Keratinocyte (primary cell): Measurements from ENCODE around the gene LRRTM2.

Experiments used
- EZH2 ChIP-seq: IDR thresholded peaks from one replicate; pipeline ENCODE4 v1.6.1; 2012; ENCODE audit warnings: inconsistent platforms, mild to moderate bottlenecking, low read length, moderate library complexity
- TF ChIP-seq, protein P1 (sequence below), 3 experiments: IDR thresholded peaks in 1 of 3; conservative IDR thresholded peaks in 1 of 3; optimal IDR thresholded peaks in 1 of 3; 2 replicates in 2 of 3; 3 replicates in 1 of 3; pipeline versions ENCODE3 to v1.5.1; 2011; ENCODE audit warnings: low read length in 3 of 3, mild to moderate bottlenecking in 3 of 3, moderate library complexity in 2 of 3, control low read depth in 1 of 3, inconsistent platforms in 1 of 3; ENCODE audit not compliant: insufficient read depth in 2 of 3; ENCODE audit errors: extremely low read depth in 1 of 3

DNA sequence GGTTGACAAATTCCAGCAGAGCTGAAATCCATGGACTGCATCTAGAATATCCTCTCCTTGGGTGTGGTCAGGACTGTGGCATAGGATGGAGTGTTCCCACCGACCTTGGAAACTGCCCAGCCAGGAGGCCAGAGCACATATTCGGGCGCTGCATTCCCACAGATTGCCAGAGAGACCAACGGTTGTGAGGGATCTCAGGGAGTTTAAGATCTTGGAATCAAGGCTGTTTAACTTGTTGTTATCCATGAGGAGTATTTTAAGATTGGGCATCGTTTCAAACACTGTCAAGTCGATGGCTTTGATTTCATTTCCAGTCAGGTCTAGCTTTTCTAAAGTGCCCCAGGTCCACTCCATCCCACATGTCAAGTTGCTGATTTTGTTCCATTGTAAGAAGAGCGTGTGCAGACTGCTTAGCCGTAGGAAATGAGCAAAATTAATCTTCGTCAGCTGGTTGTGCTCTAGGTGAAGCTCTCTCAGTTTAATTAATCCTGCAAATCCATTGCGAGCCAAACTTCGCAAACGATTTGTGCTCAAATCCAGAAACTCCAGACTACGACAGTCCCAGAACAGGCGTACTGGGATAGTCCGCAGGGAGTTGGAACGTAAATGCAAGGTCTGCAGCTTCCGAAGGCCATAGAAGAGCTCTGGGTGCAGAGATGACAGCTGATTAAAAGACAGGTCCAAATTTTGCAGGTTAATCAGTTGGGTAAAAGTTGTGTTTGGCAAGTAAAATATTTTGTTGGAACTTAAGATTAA, 1.5 kb downstream of the LRRTM2 start:
- TF ChIP-seq, protein P1, sequence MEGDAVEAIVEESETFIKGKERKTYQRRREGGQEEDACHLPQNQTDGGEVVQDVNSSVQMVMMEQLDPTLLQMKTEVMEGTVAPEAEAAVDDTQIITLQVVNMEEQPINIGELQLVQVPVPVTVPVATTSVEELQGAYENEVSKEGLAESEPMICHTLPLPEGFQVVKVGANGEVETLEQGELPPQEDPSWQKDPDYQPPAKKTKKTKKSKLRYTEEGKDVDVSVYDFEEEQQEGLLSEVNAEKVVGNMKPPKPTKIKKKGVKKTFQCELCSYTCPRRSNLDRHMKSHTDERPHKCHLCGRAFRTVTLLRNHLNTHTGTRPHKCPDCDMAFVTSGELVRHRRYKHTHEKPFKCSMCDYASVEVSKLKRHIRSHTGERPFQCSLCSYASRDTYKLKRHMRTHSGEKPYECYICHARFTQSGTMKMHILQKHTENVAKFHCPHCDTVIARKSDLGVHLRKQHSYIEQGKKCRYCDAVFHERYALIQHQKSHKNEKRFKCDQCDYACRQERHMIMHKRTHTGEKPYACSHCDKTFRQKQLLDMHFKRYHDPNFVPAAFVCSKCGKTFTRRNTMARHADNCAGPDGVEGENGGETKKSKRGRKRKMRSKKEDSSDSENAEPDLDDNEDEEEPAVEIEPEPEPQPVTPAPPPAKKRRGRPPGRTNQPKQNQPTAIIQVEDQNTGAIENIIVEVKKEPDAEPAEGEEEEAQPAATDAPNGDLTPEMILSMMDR (optimal IDR thresholded peaks at IDR 0.05 in 1 of 3, IDR thresholded peaks at IDR 0.05 in 1 of 3, conservative IDR thresholded peaks at IDR 0.05 in 1 of 3; ENCODE audit: extremely low read depth in 1 of 3, insufficient read depth in 2 of 3, low read length in 3 of 3), result no peak
- TF ChIP-seq EZH2, result no peak
